HG03196 (cell line): ENCODE data around the gene HPCA.
"Not testable (repeated sequence)": the region's sequence is repeated elsewhere in the genome, so short reads cannot be mapped to it uniquely, and the experiment has no call there.

Experiments
- ATAC-seq: cut with Tn5 transposase; IDR thresholded peaks from one replicate; pipeline ENCODE4 v1.9.1; 2021; ENCODE audit not compliant: unreplicated experiment

Gene HPCA

GRCh38 chr1:32900956-32901822 lies 14.9 kb downstream of the HPCA start, which contains the start of gene TMEM54:
TMEM54 (minus strand) TSS chr1:32901389; CDS start chr1:32901238, 151 bp downstream.
- ATAC-seq = no peak

GRCh38 chr1:32901823-32902534 lies 15.7 kb downstream of the HPCA start:
- ATAC-seq = no peak

GRCh38 chr1:32902535-32902920 lies 16.2 kb downstream of the HPCA start:
- no peak for ATAC-seq

- no peak for ATAC-seq
Observed at GRCh38 chr1:32903991-32904785, 17.9 kb downstream of the HPCA start.

GRCh38 chr1:32904797-32905196 lies 18.5 kb downstream of the HPCA start:
- ATAC-seq = no peak

GRCh38 chr1:32905588-32905987 lies 19.3 kb downstream of the HPCA start:
- not testable (repeated sequence) for ATAC-seq

- no peak for ATAC-seq
Observed at GRCh38 chr1:32906654-32907053, 20.4 kb downstream of the HPCA start.

- no peak for ATAC-seq
Observed at GRCh38 chr1:32907435-32907834, 21.1 kb downstream of the HPCA start.

- no peak for ATAC-seq
Observed at GRCh38 chr1:32910319-32910718, 24.0 kb downstream of the HPCA start.

- ATAC-seq = no peak
Observed at GRCh38 chr1:32915766-32916706, 29.7 kb downstream of the HPCA start.

GRCh38 chr1:32917521-32917920 lies 31.2 kb downstream of the HPCA start:
- ATAC-seq = no peak

GRCh38 chr1:32918179-32918578 lies 31.9 kb downstream of the HPCA start:
- no peak for ATAC-seq

GRCh38 chr1:32919811-32920733 lies 33.8 kb downstream of the HPCA start:
- ATAC-seq = no peak

GRCh38 chr1:32920833-32921232 lies 34.5 kb downstream of the HPCA start:
- no peak for ATAC-seq

GRCh38 chr1:32924881-32925344 lies 38.6 kb downstream of the HPCA start:
- ATAC-seq = no peak

GRCh38 chr1:32925403-32926162 lies 39.3 kb downstream of the HPCA start:
- no peak for ATAC-seq

GRCh38 chr1:32926562-32926961 lies 40.3 kb downstream of the HPCA start:
- no peak for ATAC-seq

- no peak for ATAC-seq
Observed at GRCh38 chr1:32927441-32927840, 41.1 kb downstream of the HPCA start.
